HG03520 (cell line): ENCODE measurements around the gene PNO1.

Experiments
- ATAC-seq: cut with Tn5 transposase; IDR thresholded peaks from one replicate; pipeline ENCODE4 v1.9.1; 2021; ENCODE audit warnings: mild to moderate bottlenecking, moderate library complexity; ENCODE audit not compliant: unreplicated experiment

Gene PNO1

GRCh38 chr2:68193144-68193543 is 35.5 kb downstream of the PNO1 start:
- ATAC-seq, result no peak

GRCh38 chr2:68193787-68194372 is 36.2 kb downstream of the PNO1 start:
- no peak for ATAC-seq

GRCh38 chr2:68195096-68195495 is 37.4 kb downstream of the PNO1 start:
- ATAC-seq, result no peak

GRCh38 chr2:68196120-68196716 is 38.5 kb downstream of the PNO1 start:
- ATAC-seq, result no peak

GRCh38 chr2:68200157-68200787 is 42.6 kb downstream of the PNO1 start:
- no peak for ATAC-seq

GRCh38 chr2:68203587-68203986 is 45.9 kb downstream of the PNO1 start:
- peak; percentile 93 for ATAC-seq

GRCh38 chr2:68206793-68207192 is 49.1 kb downstream of the PNO1 start:
- no peak for ATAC-seq

- ATAC-seq, result peak; percentile 70
Measured at GRCh38 chr2:68214381-68214780, 56.7 kb downstream of the PNO1 start.

GRCh38 chr2:68216454-68217310 is 59.0 kb downstream of the PNO1 start:
- ATAC-seq, result no peak

- ATAC-seq, result no peak
Measured at GRCh38 chr2:68217729-68218128, 60.0 kb downstream of the PNO1 start.

GRCh38 chr2:68218343-68218901 is 60.7 kb downstream of the PNO1 start:
- no peak for ATAC-seq

- ATAC-seq, result no peak
Measured at GRCh38 chr2:68222287-68222686, 64.6 kb downstream of the PNO1 start.

- no peak for ATAC-seq
Measured at GRCh38 chr2:68223419-68223818, 65.7 kb downstream of the PNO1 start.

- no peak for ATAC-seq
Measured at GRCh38 chr2:68225119-68225632, 67.5 kb downstream of the PNO1 start.
